HEK293 (cell line): ENCODE data around the gene ALDH1B1.

ENCODE experiments used
- KLF10 ChIP-seq: fragments of 450-650 bp; IDR thresholded peaks from 2 replicates; pipeline ENCODE4 v1.5.1; 2018; ENCODE audit warnings: missing biosample characterization, mild to moderate bottlenecking, missing genetic modification characterization
- RBAK ChIP-seq: fragments of 450-650 bp; formaldehyde crosslinking; IDR thresholded peaks from 2 replicates; pipeline ENCODE4 v1.5.1; 2016; ENCODE audit warnings: missing biosample characterization, missing genetic modification characterization
- ZFP37 ChIP-seq: fragments of 450-650 bp; formaldehyde crosslinking; IDR thresholded peaks from 2 replicates; pipeline ENCODE4 v1.5.1; 2016; ENCODE audit warnings: missing biosample characterization, missing genetic modification characterization
- ZNF112 ChIP-seq: fragments of 450-650 bp; formaldehyde crosslinking; IDR thresholded peaks from 2 replicates; pipeline ENCODE4 v1.5.0; 2017; ENCODE audit warnings: missing biosample characterization, missing genetic modification characterization
- ZNF121 ChIP-seq: fragments of 450-650 bp; formaldehyde crosslinking; IDR thresholded peaks from 2 replicates; pipeline ENCODE4 v1.5.1; 2016; ENCODE audit warnings: missing biosample characterization, missing genetic modification characterization
- ZNF24 ChIP-seq: fragments of 450-650 bp; formaldehyde crosslinking; IDR thresholded peaks from 2 replicates; pipeline ENCODE4 v1.5.1; 2016; ENCODE audit warnings: missing biosample characterization, missing genetic modification characterization
- TF ChIP-seq, protein P1 (sequence below): fragments of 450-650 bp; formaldehyde crosslinking; IDR thresholded peaks from 2 replicates; pipeline ENCODE4 v1.5.1; 2016; ENCODE audit warnings: missing biosample characterization, missing genetic modification characterization
- TF ChIP-seq, protein P2 (sequence below): fragments of 450-650 bp; formaldehyde crosslinking; IDR thresholded peaks from 2 replicates; pipeline ENCODE4 v1.5.1; 2016; ENCODE audit warnings: missing biosample characterization, missing genetic modification characterization
- TF ChIP-seq, protein P3 (sequence below): fragments of 450-650 bp; formaldehyde crosslinking; IDR thresholded peaks from 2 replicates; pipeline ENCODE4 v1.5.1; 2016; ENCODE audit warnings: missing biosample characterization, missing genetic modification characterization
- TF ChIP-seq, protein P4 (sequence below): fragments of 450-650 bp; formaldehyde crosslinking; IDR thresholded peaks from 2 replicates; pipeline ENCODE4 v1.5.1; 2016; ENCODE audit warnings: missing biosample characterization, missing genetic modification characterization
- TF ChIP-seq, protein P5 (sequence below): fragments of 450-650 bp; formaldehyde crosslinking; IDR thresholded peaks from 2 replicates; pipeline ENCODE4 v1.5.1; 2016; ENCODE audit warnings: missing biosample characterization, missing genetic modification characterization, low read depth

DNA sequence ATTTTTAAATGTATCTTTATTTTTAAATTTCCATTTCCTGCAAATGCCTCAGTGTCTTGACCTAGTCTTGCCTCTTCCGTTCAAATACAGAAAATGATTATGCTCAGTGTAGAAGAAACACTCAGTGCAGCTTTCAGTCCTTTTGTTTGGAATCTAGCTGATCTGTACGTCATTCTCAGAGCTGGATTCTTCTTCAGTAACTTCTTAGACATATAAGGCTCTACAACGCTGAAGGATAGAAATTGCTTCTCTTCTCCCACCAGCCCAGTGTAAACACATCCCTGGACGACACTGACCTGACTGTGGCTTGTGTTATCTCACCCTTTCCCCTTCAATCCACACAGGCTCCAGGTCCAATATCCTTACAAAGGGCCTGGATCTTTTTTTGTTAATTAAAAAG, 3.2 kb upstream of the ALDH1B1 start:
- TF ChIP-seq, protein P1, sequence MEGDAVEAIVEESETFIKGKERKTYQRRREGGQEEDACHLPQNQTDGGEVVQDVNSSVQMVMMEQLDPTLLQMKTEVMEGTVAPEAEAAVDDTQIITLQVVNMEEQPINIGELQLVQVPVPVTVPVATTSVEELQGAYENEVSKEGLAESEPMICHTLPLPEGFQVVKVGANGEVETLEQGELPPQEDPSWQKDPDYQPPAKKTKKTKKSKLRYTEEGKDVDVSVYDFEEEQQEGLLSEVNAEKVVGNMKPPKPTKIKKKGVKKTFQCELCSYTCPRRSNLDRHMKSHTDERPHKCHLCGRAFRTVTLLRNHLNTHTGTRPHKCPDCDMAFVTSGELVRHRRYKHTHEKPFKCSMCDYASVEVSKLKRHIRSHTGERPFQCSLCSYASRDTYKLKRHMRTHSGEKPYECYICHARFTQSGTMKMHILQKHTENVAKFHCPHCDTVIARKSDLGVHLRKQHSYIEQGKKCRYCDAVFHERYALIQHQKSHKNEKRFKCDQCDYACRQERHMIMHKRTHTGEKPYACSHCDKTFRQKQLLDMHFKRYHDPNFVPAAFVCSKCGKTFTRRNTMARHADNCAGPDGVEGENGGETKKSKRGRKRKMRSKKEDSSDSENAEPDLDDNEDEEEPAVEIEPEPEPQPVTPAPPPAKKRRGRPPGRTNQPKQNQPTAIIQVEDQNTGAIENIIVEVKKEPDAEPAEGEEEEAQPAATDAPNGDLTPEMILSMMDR (tag by site-specific recombination): no peak
- TF ChIP-seq, protein P2, sequence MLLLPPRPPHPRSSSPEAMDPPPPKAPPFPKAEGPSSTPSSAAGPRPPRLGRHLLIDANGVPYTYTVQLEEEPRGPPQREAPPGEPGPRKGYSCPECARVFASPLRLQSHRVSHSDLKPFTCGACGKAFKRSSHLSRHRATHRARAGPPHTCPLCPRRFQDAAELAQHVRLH (tag by site-specific recombination): no peak
- TF ChIP-seq, protein P3, sequence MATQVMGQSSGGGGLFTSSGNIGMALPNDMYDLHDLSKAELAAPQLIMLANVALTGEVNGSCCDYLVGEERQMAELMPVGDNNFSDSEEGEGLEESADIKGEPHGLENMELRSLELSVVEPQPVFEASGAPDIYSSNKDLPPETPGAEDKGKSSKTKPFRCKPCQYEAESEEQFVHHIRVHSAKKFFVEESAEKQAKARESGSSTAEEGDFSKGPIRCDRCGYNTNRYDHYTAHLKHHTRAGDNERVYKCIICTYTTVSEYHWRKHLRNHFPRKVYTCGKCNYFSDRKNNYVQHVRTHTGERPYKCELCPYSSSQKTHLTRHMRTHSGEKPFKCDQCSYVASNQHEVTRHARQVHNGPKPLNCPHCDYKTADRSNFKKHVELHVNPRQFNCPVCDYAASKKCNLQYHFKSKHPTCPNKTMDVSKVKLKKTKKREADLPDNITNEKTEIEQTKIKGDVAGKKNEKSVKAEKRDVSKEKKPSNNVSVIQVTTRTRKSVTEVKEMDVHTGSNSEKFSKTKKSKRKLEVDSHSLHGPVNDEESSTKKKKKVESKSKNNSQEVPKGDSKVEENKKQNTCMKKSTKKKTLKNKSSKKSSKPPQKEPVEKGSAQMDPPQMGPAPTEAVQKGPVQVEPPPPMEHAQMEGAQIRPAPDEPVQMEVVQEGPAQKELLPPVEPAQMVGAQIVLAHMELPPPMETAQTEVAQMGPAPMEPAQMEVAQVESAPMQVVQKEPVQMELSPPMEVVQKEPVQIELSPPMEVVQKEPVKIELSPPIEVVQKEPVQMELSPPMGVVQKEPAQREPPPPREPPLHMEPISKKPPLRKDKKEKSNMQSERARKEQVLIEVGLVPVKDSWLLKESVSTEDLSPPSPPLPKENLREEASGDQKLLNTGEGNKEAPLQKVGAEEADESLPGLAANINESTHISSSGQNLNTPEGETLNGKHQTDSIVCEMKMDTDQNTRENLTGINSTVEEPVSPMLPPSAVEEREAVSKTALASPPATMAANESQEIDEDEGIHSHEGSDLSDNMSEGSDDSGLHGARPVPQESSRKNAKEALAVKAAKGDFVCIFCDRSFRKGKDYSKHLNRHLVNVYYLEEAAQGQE: no peak
- TF ChIP-seq ZFP37 (no peak), ZNF121 (no peak), ZNF24 (tag by site-specific recombination) (no peak), KLF10 (tag by site-specific recombination) (no peak), ZNF112 (tag by site-specific recombination) (no peak), RBAK (tag by site-specific recombination) (no peak)
- TF ChIP-seq, protein P4, sequence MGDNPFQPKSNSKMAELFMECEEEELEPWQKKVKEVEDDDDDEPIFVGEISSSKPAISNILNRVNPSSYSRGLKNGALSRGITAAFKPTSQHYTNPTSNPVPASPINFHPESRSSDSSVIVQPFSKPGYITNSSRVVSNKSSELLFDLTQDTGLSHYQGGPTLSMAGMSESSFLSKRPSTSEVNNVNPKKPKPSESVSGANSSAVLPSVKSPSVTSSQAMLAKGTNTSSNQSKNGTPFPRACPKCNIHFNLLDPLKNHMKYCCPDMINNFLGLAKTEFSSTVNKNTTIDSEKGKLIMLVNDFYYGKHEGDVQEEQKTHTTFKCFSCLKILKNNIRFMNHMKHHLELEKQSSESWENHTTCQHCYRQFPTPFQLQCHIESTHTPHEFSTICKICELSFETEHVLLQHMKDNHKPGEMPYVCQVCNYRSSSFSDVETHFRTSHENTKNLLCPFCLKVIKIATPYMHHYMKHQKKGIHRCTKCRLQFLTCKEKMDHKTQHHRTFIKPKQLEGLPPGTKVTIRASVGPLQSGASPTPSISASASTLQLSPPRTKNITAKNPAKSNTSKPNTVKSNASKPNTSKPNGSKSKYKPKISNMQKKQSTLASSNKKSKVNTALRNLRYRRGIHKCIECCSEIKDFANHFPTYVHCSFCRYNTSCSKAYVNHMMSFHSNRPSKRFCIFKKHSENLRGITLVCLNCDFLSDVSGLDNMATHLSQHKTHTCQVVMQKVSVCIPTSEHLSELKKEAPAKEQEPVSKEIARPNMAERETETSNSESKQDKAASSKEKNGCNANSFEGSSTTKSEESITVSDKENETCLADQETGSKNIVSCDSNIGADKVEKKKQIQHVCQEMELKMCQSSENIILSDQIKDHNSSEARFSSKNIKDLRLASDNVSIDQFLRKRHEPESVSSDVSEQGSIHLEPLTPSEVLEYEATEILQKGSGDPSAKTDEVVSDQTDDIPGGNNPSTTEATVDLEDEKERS (tag by site-specific recombination): no peak
- TF ChIP-seq, protein P5, sequence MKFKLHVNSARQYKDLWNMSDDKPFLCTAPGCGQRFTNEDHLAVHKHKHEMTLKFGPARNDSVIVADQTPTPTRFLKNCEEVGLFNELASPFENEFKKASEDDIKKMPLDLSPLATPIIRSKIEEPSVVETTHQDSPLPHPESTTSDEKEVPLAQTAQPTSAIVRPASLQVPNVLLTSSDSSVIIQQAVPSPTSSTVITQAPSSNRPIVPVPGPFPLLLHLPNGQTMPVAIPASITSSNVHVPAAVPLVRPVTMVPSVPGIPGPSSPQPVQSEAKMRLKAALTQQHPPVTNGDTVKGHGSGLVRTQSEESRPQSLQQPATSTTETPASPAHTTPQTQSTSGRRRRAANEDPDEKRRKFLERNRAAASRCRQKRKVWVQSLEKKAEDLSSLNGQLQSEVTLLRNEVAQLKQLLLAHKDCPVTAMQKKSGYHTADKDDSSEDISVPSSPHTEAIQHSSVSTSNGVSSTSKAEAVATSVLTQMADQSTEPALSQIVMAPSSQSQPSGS (tag by site-specific recombination): no peak
